SU-DHL-6 (cell line): ENCODE data around the gene NFATC1.

Experiments
- H2AFZ ChIP-seq: fragments of 200-600 bp; sonication (generic); 2 replicates; pipeline ENCODE4 v1.6.1; 2014; ENCODE audit warnings: low read depth, mild to moderate bottlenecking, moderate library complexity, mixed read lengths, antibody characterized with exemption, low read length; ENCODE audit not compliant: severe bottlenecking
- H3F3A ChIP-seq: fragments of 200-600 bp; shearing (Covaris generic); 2 replicates; pipeline ENCODE4 v1.6.0; 2016; ENCODE audit warnings: antibody characterized with exemption, mild to moderate bottlenecking; ENCODE audit not compliant: insufficient read depth
- H3K27ac ChIP-seq: fragments of 200-600 bp; sonication (generic); 2 replicates; pipeline ENCODE4 v1.5.1; 2016; ENCODE audit warnings: low read depth, mild to moderate bottlenecking, low read length, moderate library complexity, mixed read lengths
- H3K27me3 ChIP-seq: fragments of 200-600 bp; sonication (generic), shearing (Covaris generic); 2 replicates; pipeline ENCODE4 v1.6.0; 2014; ENCODE audit warnings: mild to moderate bottlenecking, low read length
- H3K36me3 ChIP-seq: fragments of 200-600 bp; sonication (generic); 2 replicates; pipeline ENCODE4 v1.6.1; 2014; ENCODE audit warnings: mild to moderate bottlenecking, low read length, mixed read lengths
- H3K4me2 ChIP-seq: fragments of 300-600, 200-600 bp; shearing (Covaris generic), sonication (generic); 2 replicates; pipeline ENCODE4 v1.6.0; 2014; ENCODE audit warnings: low read length, low read depth, mild to moderate bottlenecking; ENCODE audit not compliant: poor library complexity, severe bottlenecking
- H3K4me3 ChIP-seq: fragments of 200-600 bp; sonication (generic); 2 replicates; pipeline ENCODE4 v1.5.1; 2014; ENCODE audit warnings: antibody characterized with exemption, low read length, mild to moderate bottlenecking, mixed read lengths; ENCODE audit not compliant: insufficient read depth, poor library complexity, severe bottlenecking
- H3K79me2 ChIP-seq: fragments of 200-600 bp; sonication (generic); 2 replicates; pipeline ENCODE4 v1.6.1; 2014; ENCODE audit warnings: mild to moderate bottlenecking, low read length, moderate library complexity; ENCODE audit not compliant: insufficient read depth
- H3K9ac ChIP-seq: fragments of 200-600 bp; sonication (generic); 2 replicates; pipeline ENCODE4 v1.7.0; 2014; ENCODE audit warnings: mild to moderate bottlenecking, low read length
- H3K9me2 ChIP-seq: fragments of 200-600 bp; sonication (generic); replicated peaks from 2 replicates; pipeline ENCODE4 v1.6.1; 2014; ENCODE audit warnings: low read length; ENCODE audit not compliant: insufficient read depth
- H3K9me3 ChIP-seq: fragments of 200-600 bp; sonication (generic); 2 replicates; pipeline ENCODE4 v1.6.1; 2014; ENCODE audit warnings: low read length, mixed read lengths; ENCODE audit not compliant: insufficient read depth
- H4K20me1 ChIP-seq: fragments of 200-600 bp; sonication (generic); 2 replicates; pipeline ENCODE4 v1.6.1; 2014; ENCODE audit warnings: low read depth, mild to moderate bottlenecking, antibody characterized with exemption, low read length, moderate library complexity, mixed read lengths
- EZH2phosphoT487 ChIP-seq: fragments of 200-600 bp; sonication (generic), shearing (Covaris generic); conservative IDR thresholded peaks from 2 replicates; pipeline ENCODE4 v1.6.1; 2018; ENCODE audit warnings: mild to moderate bottlenecking, antibody characterized with exemption, low read length, moderate library complexity, mixed read lengths
- TF ChIP-seq, protein P1 (sequence below): fragments of 200-600 bp; sonication (generic); IDR thresholded peaks from one replicate; pipeline ENCODE4 v1.5.1; 2017; ENCODE audit warnings: antibody characterized with exemption, mild to moderate bottlenecking, low read length, moderate library complexity; ENCODE audit not compliant: insufficient read depth, poor library complexity, severe bottlenecking

NFATC1 gene

DNA sequence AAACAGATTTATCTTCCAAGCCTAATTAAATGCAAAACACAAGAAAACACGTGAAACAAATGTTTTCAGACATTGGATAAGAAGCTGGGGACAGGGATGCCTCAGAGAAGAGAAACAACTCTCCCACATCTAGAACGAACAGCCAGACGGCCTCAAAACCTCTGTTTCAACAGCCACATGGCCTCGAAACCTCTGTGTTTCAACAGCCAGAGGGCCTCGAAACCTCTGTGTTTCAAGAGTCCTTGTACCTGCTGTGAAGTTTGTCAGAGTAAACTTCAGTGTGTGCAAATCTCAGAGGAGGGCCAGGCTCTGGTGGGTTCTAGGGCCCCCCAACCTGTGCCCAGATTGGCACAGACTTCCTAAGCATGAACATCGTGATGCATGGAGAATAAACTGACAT is 43.3 kb upstream of the NFATC1 start:
- H3K27ac ChIP-seq = no peak overlapping the region
- H3K9ac ChIP-seq = no peak overlapping the region
- H3F3A ChIP-seq = no peaks in the 10 kb centered on the region
- no peaks in the 10 kb centered on the region for H4K20me1 ChIP-seq
- H2AFZ ChIP-seq = no peak overlapping the region
- TF ChIP-seq, protein P1, sequence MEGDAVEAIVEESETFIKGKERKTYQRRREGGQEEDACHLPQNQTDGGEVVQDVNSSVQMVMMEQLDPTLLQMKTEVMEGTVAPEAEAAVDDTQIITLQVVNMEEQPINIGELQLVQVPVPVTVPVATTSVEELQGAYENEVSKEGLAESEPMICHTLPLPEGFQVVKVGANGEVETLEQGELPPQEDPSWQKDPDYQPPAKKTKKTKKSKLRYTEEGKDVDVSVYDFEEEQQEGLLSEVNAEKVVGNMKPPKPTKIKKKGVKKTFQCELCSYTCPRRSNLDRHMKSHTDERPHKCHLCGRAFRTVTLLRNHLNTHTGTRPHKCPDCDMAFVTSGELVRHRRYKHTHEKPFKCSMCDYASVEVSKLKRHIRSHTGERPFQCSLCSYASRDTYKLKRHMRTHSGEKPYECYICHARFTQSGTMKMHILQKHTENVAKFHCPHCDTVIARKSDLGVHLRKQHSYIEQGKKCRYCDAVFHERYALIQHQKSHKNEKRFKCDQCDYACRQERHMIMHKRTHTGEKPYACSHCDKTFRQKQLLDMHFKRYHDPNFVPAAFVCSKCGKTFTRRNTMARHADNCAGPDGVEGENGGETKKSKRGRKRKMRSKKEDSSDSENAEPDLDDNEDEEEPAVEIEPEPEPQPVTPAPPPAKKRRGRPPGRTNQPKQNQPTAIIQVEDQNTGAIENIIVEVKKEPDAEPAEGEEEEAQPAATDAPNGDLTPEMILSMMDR = no peak
- no peak for TF ChIP-seq EZH2phosphoT487
- no peaks in the 10 kb centered on the region for H3K9me3 ChIP-seq
- no peaks in the 10 kb centered on the region for H3K9me2 ChIP-seq
- no peak overlapping the region for H3K4me2 ChIP-seq
- H3K36me3 ChIP-seq = no peaks in the 10 kb centered on the region
- H3K79me2 ChIP-seq = no peaks in the 10 kb centered on the region
- H3K4me3 ChIP-seq = no peak overlapping the region
- no peaks in the 10 kb centered on the region for H3K27me3 ChIP-seq

DNA sequence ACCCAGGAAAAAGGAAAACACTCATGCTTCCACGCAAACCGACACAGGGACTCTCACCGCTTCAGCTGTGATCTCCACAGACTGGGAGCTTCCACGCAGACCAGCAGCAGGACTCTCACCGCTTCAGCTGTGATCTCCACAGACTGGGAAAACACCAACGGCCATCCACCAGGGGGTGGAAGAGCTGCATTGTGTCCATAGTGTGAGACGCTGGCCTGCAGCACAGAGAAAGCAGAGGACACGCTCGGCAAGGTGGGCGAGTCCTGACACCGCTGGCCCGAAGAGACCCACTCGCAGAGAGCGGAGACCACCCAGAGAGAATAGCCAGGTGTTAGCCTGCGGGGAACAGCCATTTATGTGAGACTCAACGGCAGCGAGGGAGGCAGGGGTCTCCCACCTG is 42.5 kb upstream of the NFATC1 start:
- no peaks in the 10 kb centered on the region for H3K79me2 ChIP-seq
- H3K36me3 ChIP-seq = no peaks in the 10 kb centered on the region
- H3K27me3 ChIP-seq = no peaks in the 10 kb centered on the region
- no peaks in the 10 kb centered on the region for H3K9me3 ChIP-seq
- no peaks in the 10 kb centered on the region for H3F3A ChIP-seq
- H4K20me1 ChIP-seq = no peaks in the 10 kb centered on the region
- no peak overlapping the region for H3K4me2 ChIP-seq
- H2AFZ ChIP-seq = no peak overlapping the region
- H3K27ac ChIP-seq = no peak overlapping the region
- H3K9ac ChIP-seq = no peak overlapping the region
- no peaks in the 10 kb centered on the region for H3K9me2 ChIP-seq
- no peak overlapping the region for H3K4me3 ChIP-seq
- no peak for TF ChIP-seq EZH2phosphoT487
- TF ChIP-seq, protein P1 = no peak

DNA sequence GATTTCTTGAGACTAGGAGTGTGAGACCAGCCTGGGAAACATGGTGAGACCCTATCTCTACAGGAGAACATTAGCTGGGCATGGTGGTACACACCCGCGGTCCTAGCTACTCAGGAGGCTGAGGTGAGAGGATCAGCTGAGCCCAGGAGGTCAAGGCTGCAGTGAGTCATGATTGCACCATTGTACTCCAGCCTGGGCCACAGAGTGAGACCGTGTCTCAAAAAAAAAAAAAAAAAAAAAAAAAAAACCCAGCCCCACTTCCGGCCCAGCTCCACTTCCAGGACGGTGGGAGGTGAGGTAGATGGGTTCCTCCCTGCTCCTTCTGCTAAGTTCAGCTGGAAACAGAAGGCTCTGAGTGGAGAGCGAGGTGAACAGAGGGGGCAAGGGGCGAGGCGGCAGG is 41.4 kb upstream of the NFATC1 start:
- Histone ChIP-seq H3K4me2 (no peak overlapping the region), H3K4me3 (no peak overlapping the region), H3K36me3 (no peaks in the 10 kb centered on the region), H2AFZ (no peak overlapping the region), H3F3A (no peaks in the 10 kb centered on the region), H3K9ac (no peak overlapping the region), H3K27me3 (no peaks in the 10 kb centered on the region), H3K27ac (no peak overlapping the region), H4K20me1 (no peaks in the 10 kb centered on the region), H3K9me2 (no peaks in the 10 kb centered on the region), H3K79me2 (no peaks in the 10 kb centered on the region), H3K9me3 (no peaks in the 10 kb centered on the region)
- no peak for TF ChIP-seq EZH2phosphoT487
- TF ChIP-seq, protein P1 = no peak
